HepG2 (cell line): ENCODE measurements around the gene KCTD5. TPM values are rescaled to one million over a fixed set of nuclear protein-coding genes. Genes with fewer than 3 reads are reported as not detected.

Experiments used
- ATAC-seq: fragments of 200-7000 bp; cut with Tn5 transposase; 3 replicates; pipeline ENCODE4 v1.9.1; 2020; ENCODE audit warnings: mild to moderate bottlenecking, moderate library complexity
- BruUV-seq: library from RNA; stranded (reverse); fragments of 400-500 nt; replicated peaks from 2 replicates; lab custom pipeline; 2021; lab: Mats Ljungman, UMichigan
- CTCF ChIA-PET: fragments of 300-600 bp; formaldehyde crosslinking; extraction: SDS; loops from one replicate; lab custom pipeline; 2021; ENCODE audit warnings: low total read pairs, inconsistent platforms, low intra/inter-chr PET ratio; lab: Yijun Ruan, JAX
- POLR2A ChIA-PET: fragments of 350-600 bp; sonication (Branson Sonifier 250); formaldehyde crosslinking; loops from one replicate; lab custom pipeline; 2020; ENCODE audit warnings: antibody characterized with exemption, inconsistent platforms; lab: Yijun Ruan, JAX
- DNase-seq: peaks from one replicate; pipeline ENCODE4 v3.0.0-alpha.2; 2015; ENCODE audit warnings: low spot score
- FAIRE-seq: peaks from 3 replicates; lab custom pipeline; 2011; peaks lifted over from hg19 to GRCh38; lab: Jason Lieb, UNC
- H2AFZ ChIP-seq: one replicate; pipeline ENCODE4 v1.6.1; 2011; ENCODE audit warnings: low read length, inconsistent platforms
- H3K27ac ChIP-seq: fragments of 300-600 bp; 3 replicates; pipeline ENCODE4 v1.8.0; 2011; ENCODE audit warnings: mixed run types, mild to moderate bottlenecking, mixed read lengths, low read length, inconsistent platforms; ENCODE audit not compliant: insufficient read depth; ENCODE audit errors: extremely low read length
- H3K27me3 ChIP-seq, 2 experiments: fragments of 200-600 bp in 1 of 2; 2 replicates in 1 of 2; 3 replicates in 1 of 2; pipeline versions ENCODE4 v1.6.0 to v1.8.0; 2011; ENCODE audit warnings: low read length in 2 of 2, mild to moderate bottlenecking in 2 of 2, moderate library complexity in 2 of 2, inconsistent platforms in 1 of 2; ENCODE audit not compliant: insufficient read depth in 2 of 2, control insufficient read depth in 1 of 2
- H3K36me3 ChIP-seq, 2 experiments: fragments of 200-600 bp in 1 of 2; replicated peaks in 1 of 2; 2 replicates in 1 of 2; 3 replicates in 1 of 2; pipeline versions ENCODE4 v1.5.1 to v1.8.0; 2011; ENCODE audit warnings: low read length in 2 of 2, inconsistent platforms in 1 of 2; ENCODE audit not compliant: insufficient read depth in 2 of 2, control insufficient read depth in 1 of 2
- H3K4me1 ChIP-seq: 2 replicates; pipeline ENCODE4 v1.5.1; 2012; ENCODE audit warnings: low read length, inconsistent platforms; ENCODE audit not compliant: insufficient read depth
- H3K4me2 ChIP-seq: 2 replicates; pipeline ENCODE4 v1.6.0; 2011; ENCODE audit warnings: low read depth, low read length, inconsistent platforms
- H3K4me3 ChIP-seq, 3 experiments: fragments of 200-600 bp in 1 of 3; sonication (generic), shearing (Covaris generic) in 1 of 3; replicated peaks in 1 of 3; 2 replicates each; pipeline ENCODE4 v1.5.1; 2011 to 2016; ENCODE audit warnings: low read length in 3 of 3, inconsistent platforms in 2 of 3, low read depth in 2 of 3, mild to moderate bottlenecking in 2 of 3, control low read depth in 1 of 3, mixed read lengths in 1 of 3; ENCODE audit not compliant: insufficient read depth in 1 of 3
- H3K79me2 ChIP-seq: one replicate; pipeline ENCODE4 v1.6.1; 2011; ENCODE audit warnings: low read length, inconsistent platforms; ENCODE audit not compliant: insufficient read depth
- H3K9ac ChIP-seq: 2 replicates; pipeline ENCODE4 v1.6.0; 2011; ENCODE audit warnings: mild to moderate bottlenecking, low read depth, low read length, inconsistent platforms; ENCODE audit not compliant: insufficient read depth
- H3K9me3 ChIP-seq: 2 replicates; pipeline ENCODE4 v1.5.1; 2012; ENCODE audit warnings: mild to moderate bottlenecking, low read length
- H4K20me1 ChIP-seq: 2 replicates; pipeline ENCODE4 v1.6.0; 2011; ENCODE audit warnings: inconsistent platforms, mild to moderate bottlenecking, low read length, moderate library complexity; ENCODE audit not compliant: insufficient read depth
- FIP1L1 ChIP-seq: fragments of 200-400 bp; formaldehyde crosslinking; IDR thresholded peaks from 2 replicates; pipeline ENCODE4 v1.6.1; 2018; ENCODE audit warnings: low read depth, mild to moderate bottlenecking, low read length, moderate library complexity, borderline replicate concordance; ENCODE audit not compliant: insufficient read depth
- GATAD1 ChIP-seq: IDR thresholded peaks from 2 replicates; pipeline ENCODE4 v1.6.1; 2016; ENCODE audit warnings: missing genetic modification reagents, missing compliant biosample characterization
- MAFF ChIP-seq: IDR thresholded peaks from 2 replicates; pipeline ENCODE4 v1.6.1; 2011; ENCODE audit warnings: low read depth, low read length, improper control_type of control experiment
- MIXL1 ChIP-seq: IDR thresholded peaks from 2 replicates; pipeline ENCODE4 v1.6.1; 2016
- PTBP1 ChIP-seq: fragments of 200-400 bp; formaldehyde crosslinking; IDR thresholded peaks from 2 replicates; pipeline ENCODE4 v1.6.1; 2018; ENCODE audit warnings: low read length, low read depth; ENCODE audit not compliant: poor library complexity, severe bottlenecking
- TAF1 ChIP-seq: sonication (generic); formaldehyde crosslinking; IDR thresholded peaks from 2 replicates; pipeline ENCODE4 v1.4.0; 2020; ENCODE audit warnings: missing genetic modification reagents
- ZMYM4 ChIP-seq: sonication (generic); formaldehyde crosslinking; IDR thresholded peaks from 2 replicates; pipeline ENCODE4 v1.8.1; 2023; ENCODE audit warnings: mild to moderate bottlenecking, missing genetic modification reagents
- ZNF225 ChIP-seq: sonication (generic); formaldehyde crosslinking; IDR thresholded peaks from 2 replicates; pipeline ENCODE4 v1.4.0; 2020; ENCODE audit warnings: mild to moderate bottlenecking, missing genetic modification reagents
- ZNF251 ChIP-seq: sonication (generic); formaldehyde crosslinking; IDR thresholded peaks from 2 replicates; pipeline ENCODE4 v1.9.0; 2021; ENCODE audit warnings: mild to moderate bottlenecking, missing genetic modification reagents
- ZNF446 ChIP-seq: sonication (generic); formaldehyde crosslinking; IDR thresholded peaks from 2 replicates; pipeline ENCODE4 v1.5.0; 2020; ENCODE audit warnings: mild to moderate bottlenecking, missing genetic modification reagents
- ZNF460 ChIP-seq: sonication (generic); formaldehyde crosslinking; IDR thresholded peaks from 2 replicates; pipeline ENCODE4 v1.5.1; 2020; ENCODE audit warnings: missing genetic modification reagents, mild to moderate bottlenecking, borderline replicate concordance
- ZNF501 ChIP-seq: sonication (generic); formaldehyde crosslinking; IDR thresholded peaks from 2 replicates; pipeline ENCODE4 v1.5.1; 2020; ENCODE audit warnings: mild to moderate bottlenecking, moderate library complexity, missing genetic modification reagents
- WGBS: methylation state at CpG from one replicate; pipeline ENCODE4 v1.1.6; 2017; ENCODE audit warnings: low lambda C conversion rate; 5-methylcytosine and 5-hydroxymethylcytosine counted together
- in situ Hi-C: cut with HindIII; loops from 2 replicates; pipeline ENCODE4 v1.10.0; 2017; ENCODE audit warnings: low pct_unique_long_range_greater_than_20kb; ENCODE audit not compliant: extremely low pct_ligation_motif_present
- intact Hi-C: fragments of 100-400 bp; cut with micrococcal nuclease; formaldehyde crosslinking; loops from one replicate; pipeline ENCODE4 v1.10.0; 2022; ENCODE audit not compliant: unreplicated experiment
- polyA plus RNA-seq, 8 experiments: library from polyadenylated mRNA; depleted of rRNA in 3 of 8; stranded (reverse) in 7 of 8; unstranded in 1 of 8; fragments of >200 nt; fragmentation: Illumina TruSeq in 4 of 8; extraction: Trizol in 4 of 8; gene quantifications; 2 replicates each; pipeline versions ENCODE4 v1.2.1 to v1.2.3, GENCODE V29; 2011 to 2016; ENCODE audit warnings: low read depth in 4 of 8, missing spikeins in 1 of 8, mixed read lengths in 1 of 8; ENCODE audit not compliant: insufficient read depth in 1 of 8
- total RNA-seq, 5 experiments: library from RNA; depleted of rRNA; stranded (reverse); fragments of >200 nt; fragmentation: Illumina TruSeq; extraction: Trizol; gene quantifications; 2 replicates each; pipeline ENCODE4 v1.2.3, GENCODE V29; 2016; ENCODE audit warnings: low read depth in 1 of 5
- TF ChIP-seq, protein P1 (sequence below): sonication (generic); formaldehyde crosslinking; IDR thresholded peaks from 2 replicates; pipeline ENCODE4 v1.5.0; 2020; ENCODE audit warnings: mild to moderate bottlenecking, missing genetic modification reagents, borderline replicate concordance
- TF ChIP-seq, protein P2 (sequence below), 2 experiments: IDR thresholded peaks; 2 replicates each; pipeline ENCODE4 v1.6.1; 2011 to 2012; ENCODE audit warnings: low read length in 2 of 2, borderline replicate concordance in 1 of 2, low read depth in 1 of 2, mild to moderate bottlenecking in 1 of 2, moderate library complexity in 1 of 2
- TF ChIP-seq, protein P3 (sequence below): IDR thresholded peaks from 2 replicates; pipeline ENCODE4 v1.6.1; 2016; ENCODE audit warnings: missing genetic modification reagents, missing compliant biosample characterization
- TF ChIP-seq, protein P4 (sequence below): sonication (generic); formaldehyde crosslinking; IDR thresholded peaks from 2 replicates; pipeline ENCODE4 v1.5.1; 2020; ENCODE audit warnings: mild to moderate bottlenecking, missing genetic modification reagents

Gene KCTD5
- total and polyA plus RNA-seq, 2 of the 13 experiments (the other 11 are each of a cell fraction or from before 2014, with no cell fraction given) = 25.4 to 29.8 TPM

DNA sequence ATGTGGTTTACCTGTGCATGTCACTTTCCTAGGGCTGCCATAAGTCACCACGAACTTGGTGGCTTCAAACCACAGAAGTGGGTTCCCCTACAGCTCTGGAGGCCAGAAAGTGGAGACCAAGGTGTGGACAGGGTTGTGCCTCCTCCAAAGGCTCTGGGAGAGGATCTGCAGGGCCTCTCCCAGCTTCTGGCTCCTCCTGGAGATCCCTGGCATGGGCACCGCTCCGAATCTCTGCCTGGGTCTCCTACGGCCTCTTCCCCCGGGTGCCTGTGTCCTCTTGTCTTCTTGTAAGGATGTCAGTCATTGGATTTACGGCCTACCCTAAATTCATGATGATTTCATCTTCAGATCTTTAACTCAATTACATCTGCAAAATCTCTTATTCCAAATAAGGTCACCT, 67.6 kb downstream of the KCTD5 start:
- 98% methylated on average over 6 of the region's 6 CpGs for WGBS
- H3K36me3 ChIP-seq = peaks cover 2 to 4% of the 10 kb centered on the region in 2 experiments; a peak in 2 of 5 replicates
- peaks cover 34% of the 10 kb centered on the region for H3K79me2 ChIP-seq
- intact Hi-C loops = no loop called here
- H3K27ac ChIP-seq = no peak overlapping the region
- H3K4me1 ChIP-seq = peaks cover 21% of the 10 kb centered on the region
- CTCF ChIA-PET = no interaction called here
- DNase-seq = no peak
- no TSS peak for BruUV-seq
- no peak overlapping the region for H3K9ac ChIP-seq
- TF ChIP-seq GATAD1 (CRISPR knock-in tag) = no peak
- TF ChIP-seq ZMYM4 (CRISPR knock-in tag) = no peak
- no peak for TF ChIP-seq FIP1L1
- TF ChIP-seq, protein P1, sequence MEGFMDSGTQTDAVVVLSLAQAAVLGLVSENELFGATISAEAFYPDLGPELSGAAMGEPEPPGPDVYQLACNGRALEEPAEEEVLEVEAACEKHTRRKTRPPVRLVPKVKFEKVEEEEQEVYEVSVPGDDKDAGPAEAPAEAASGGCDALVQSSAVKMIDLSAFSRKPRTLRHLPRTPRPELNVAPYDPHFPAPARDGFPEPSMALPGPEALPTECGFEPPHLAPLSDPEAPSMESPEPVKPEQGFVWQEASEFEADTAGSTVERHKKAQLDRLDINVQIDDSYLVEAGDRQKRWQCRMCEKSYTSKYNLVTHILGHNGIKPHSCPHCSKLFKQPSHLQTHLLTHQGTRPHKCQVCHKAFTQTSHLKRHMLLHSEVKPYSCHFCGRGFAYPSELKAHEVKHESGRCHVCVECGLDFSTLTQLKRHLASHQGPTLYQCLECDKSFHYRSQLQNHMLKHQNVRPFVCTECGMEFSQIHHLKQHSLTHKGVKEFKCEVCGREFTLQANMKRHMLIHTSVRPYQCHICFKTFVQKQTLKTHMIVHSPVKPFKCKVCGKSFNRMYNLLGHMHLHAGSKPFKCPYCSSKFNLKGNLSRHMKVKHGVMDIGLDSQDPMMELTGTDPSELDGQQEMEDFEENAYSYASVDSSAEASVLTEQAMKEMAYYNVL (CRISPR knock-in tag) = no peak
- TF ChIP-seq, protein P2, sequence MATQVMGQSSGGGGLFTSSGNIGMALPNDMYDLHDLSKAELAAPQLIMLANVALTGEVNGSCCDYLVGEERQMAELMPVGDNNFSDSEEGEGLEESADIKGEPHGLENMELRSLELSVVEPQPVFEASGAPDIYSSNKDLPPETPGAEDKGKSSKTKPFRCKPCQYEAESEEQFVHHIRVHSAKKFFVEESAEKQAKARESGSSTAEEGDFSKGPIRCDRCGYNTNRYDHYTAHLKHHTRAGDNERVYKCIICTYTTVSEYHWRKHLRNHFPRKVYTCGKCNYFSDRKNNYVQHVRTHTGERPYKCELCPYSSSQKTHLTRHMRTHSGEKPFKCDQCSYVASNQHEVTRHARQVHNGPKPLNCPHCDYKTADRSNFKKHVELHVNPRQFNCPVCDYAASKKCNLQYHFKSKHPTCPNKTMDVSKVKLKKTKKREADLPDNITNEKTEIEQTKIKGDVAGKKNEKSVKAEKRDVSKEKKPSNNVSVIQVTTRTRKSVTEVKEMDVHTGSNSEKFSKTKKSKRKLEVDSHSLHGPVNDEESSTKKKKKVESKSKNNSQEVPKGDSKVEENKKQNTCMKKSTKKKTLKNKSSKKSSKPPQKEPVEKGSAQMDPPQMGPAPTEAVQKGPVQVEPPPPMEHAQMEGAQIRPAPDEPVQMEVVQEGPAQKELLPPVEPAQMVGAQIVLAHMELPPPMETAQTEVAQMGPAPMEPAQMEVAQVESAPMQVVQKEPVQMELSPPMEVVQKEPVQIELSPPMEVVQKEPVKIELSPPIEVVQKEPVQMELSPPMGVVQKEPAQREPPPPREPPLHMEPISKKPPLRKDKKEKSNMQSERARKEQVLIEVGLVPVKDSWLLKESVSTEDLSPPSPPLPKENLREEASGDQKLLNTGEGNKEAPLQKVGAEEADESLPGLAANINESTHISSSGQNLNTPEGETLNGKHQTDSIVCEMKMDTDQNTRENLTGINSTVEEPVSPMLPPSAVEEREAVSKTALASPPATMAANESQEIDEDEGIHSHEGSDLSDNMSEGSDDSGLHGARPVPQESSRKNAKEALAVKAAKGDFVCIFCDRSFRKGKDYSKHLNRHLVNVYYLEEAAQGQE (IDR thresholded peaks at IDR 0.05; ENCODE audit: borderline replicate concordance in 1 of 2, low read depth in 1 of 2, low read length in 2 of 2) = no peak
- TF ChIP-seq, protein P3, sequence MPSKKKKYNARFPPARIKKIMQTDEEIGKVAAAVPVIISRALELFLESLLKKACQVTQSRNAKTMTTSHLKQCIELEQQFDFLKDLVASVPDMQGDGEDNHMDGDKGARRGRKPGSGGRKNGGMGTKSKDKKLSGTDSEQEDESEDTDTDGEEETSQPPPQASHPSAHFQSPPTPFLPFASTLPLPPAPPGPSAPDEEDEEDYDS (CRISPR knock-in tag) = no peak
- TF ChIP-seq PTBP1 = no peak
- TF ChIP-seq TAF1 (CRISPR knock-in tag) = no peak
- no peak for TF ChIP-seq ZNF446 (CRISPR knock-in tag)
- TF ChIP-seq, protein P4, sequence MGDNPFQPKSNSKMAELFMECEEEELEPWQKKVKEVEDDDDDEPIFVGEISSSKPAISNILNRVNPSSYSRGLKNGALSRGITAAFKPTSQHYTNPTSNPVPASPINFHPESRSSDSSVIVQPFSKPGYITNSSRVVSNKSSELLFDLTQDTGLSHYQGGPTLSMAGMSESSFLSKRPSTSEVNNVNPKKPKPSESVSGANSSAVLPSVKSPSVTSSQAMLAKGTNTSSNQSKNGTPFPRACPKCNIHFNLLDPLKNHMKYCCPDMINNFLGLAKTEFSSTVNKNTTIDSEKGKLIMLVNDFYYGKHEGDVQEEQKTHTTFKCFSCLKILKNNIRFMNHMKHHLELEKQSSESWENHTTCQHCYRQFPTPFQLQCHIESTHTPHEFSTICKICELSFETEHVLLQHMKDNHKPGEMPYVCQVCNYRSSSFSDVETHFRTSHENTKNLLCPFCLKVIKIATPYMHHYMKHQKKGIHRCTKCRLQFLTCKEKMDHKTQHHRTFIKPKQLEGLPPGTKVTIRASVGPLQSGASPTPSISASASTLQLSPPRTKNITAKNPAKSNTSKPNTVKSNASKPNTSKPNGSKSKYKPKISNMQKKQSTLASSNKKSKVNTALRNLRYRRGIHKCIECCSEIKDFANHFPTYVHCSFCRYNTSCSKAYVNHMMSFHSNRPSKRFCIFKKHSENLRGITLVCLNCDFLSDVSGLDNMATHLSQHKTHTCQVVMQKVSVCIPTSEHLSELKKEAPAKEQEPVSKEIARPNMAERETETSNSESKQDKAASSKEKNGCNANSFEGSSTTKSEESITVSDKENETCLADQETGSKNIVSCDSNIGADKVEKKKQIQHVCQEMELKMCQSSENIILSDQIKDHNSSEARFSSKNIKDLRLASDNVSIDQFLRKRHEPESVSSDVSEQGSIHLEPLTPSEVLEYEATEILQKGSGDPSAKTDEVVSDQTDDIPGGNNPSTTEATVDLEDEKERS (CRISPR knock-in tag) = no peak
- TF ChIP-seq MIXL1 (CRISPR knock-in tag) = no peak
- TF ChIP-seq ZNF501 (CRISPR knock-in tag) = no peak
- no peak for TF ChIP-seq MAFF
- TF ChIP-seq ZNF225 (CRISPR knock-in tag) = no peak
- no peak for TF ChIP-seq ZNF251 (CRISPR knock-in tag)
- TF ChIP-seq ZNF460 (CRISPR knock-in tag) = no peak
- TF ChIP-seq, all 625 proteins: peak for 0
- Histone ChIP-seq H2AFZ (no peak overlapping the region), H4K20me1 (peaks cover 18% of the 10 kb centered on the region), H3K4me3 (no peak overlapping the region), H3K9me3 (no peaks in the 10 kb centered on the region), H3K4me2 (no peak overlapping the region), H3K27me3 (no peaks in the 10 kb centered on the region; a peak in 1 of 5 replicates)
- POLR2A ChIA-PET = interaction anchor here (5.1 kb wide), 1 partner anchor 11 kb away, joined by 43 read pairs; no protein-coding TSS in a partner anchor
- in situ Hi-C loops = no loop called here
- ATAC-seq = no peak
- FAIRE-seq = no peak
